B cell (primary cell): ENCODE measurements around the gene CLSTN2.

Experiments
- EZH2 ChIP-seq: IDR thresholded peaks from 2 replicates; pipeline ENCODE4 v1.6.1; 2012; ENCODE audit warnings: borderline replicate concordance, low read depth, mild to moderate bottlenecking, moderate library complexity, low read length; ENCODE audit not compliant: insufficient read depth, poor library complexity, severe bottlenecking
- TF ChIP-seq, protein P1 (sequence below): fragments of 200-600 bp; IDR thresholded peaks from one replicate; pipeline ENCODE4 v1.8.0; 2022; ENCODE audit warnings: antibody characterized with exemption, mild to moderate bottlenecking

GRCh38 chr3:140557476-140557875 lies 622.5 kb downstream of the CLSTN2 start:
- no peak for TF ChIP-seq EZH2
- TF ChIP-seq, protein P1, sequence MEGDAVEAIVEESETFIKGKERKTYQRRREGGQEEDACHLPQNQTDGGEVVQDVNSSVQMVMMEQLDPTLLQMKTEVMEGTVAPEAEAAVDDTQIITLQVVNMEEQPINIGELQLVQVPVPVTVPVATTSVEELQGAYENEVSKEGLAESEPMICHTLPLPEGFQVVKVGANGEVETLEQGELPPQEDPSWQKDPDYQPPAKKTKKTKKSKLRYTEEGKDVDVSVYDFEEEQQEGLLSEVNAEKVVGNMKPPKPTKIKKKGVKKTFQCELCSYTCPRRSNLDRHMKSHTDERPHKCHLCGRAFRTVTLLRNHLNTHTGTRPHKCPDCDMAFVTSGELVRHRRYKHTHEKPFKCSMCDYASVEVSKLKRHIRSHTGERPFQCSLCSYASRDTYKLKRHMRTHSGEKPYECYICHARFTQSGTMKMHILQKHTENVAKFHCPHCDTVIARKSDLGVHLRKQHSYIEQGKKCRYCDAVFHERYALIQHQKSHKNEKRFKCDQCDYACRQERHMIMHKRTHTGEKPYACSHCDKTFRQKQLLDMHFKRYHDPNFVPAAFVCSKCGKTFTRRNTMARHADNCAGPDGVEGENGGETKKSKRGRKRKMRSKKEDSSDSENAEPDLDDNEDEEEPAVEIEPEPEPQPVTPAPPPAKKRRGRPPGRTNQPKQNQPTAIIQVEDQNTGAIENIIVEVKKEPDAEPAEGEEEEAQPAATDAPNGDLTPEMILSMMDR: no peak
